ENCODE data around the gene FABP3. TPM values are rescaled to one million over a fixed set of nuclear protein-coding genes. Genes with fewer than 3 reads are reported as not detected.

The FABP3 gene
- total and polyA plus RNA-seq, 2 of the 8 experiments (the other 6 are each of a cell fraction or from before 2014, with no cell fraction given): 34.8 to 43.9 TPM

DNA sequence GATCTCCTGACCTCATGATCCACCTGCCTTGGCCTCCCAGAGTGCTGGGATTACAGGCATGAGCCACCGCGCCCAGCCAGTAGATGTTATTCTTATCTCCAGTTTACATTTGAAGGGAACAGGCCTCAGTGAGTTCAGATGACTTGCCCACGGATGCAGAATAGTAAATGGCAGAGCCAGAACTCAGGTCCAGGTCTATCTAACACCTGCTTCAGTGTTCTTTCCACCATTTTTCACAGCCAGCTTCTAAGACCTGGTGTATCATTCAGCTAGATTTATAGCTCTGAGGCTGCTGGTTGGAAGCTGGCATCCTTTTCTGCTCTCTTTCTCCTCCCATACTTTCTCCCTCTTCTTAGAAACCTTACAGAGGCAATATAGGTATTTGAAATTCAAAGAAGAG, 10.8 kb downstream of the FABP3 start:
- H2BK15ac ChIP-seq (ENCODE audit: low read length): no peak overlapping the region
- no peak overlapping the region for H3K4me2 ChIP-seq (ENCODE audit: insufficient read depth in 1 of 2, low read depth in 2 of 2, low read length in 2 of 2)
- no peak overlapping the region for H3K23ac ChIP-seq (ENCODE audit: insufficient read length)
- no peak overlapping the region for H4K8ac ChIP-seq (ENCODE audit: extremely low read depth, insufficient read depth, low read length)
- H2BK120ac ChIP-seq (replicated peaks; ENCODE audit: low read depth, low read length): no peak overlapping the region
- no peak overlapping the region for H3K56ac ChIP-seq (replicated peaks; ENCODE audit: insufficient read length, low read depth, low read length)
- no peak overlapping the region for H4K5ac ChIP-seq (ENCODE audit: insufficient read length, low read depth, low read length)
- ChIA-PET POLR2A (ENCODE audit: partially characterized antibody) (interaction anchor here (0.8 to 1.2 kb wide), 2 partner anchors 10 to 65 kb away, joined by 3 read pairs; partner anchors contain the start of genes SNRNP40 and ZCCHC17), CTCF (ENCODE audit: partially characterized antibody) (interaction anchor here (1.2 to 1.4 kb wide), 4 partner anchors 11 to 256 kb away, joined by 3 to 4 read pairs (median 4); partner anchors contain the start of gene HCRTR1)
- H3K9me3 ChIP-seq (ENCODE audit: insufficient read depth in 2 of 2, low read depth in 1 of 2, low read length in 1 of 2): no peaks in the 10 kb centered on the region
- 98% methylated on average over 3 of the region's 3 CpGs; no CpG with 5 or more reads in 1 of the 2 experiments for WGBS, 2 experiments (ENCODE audit: extremely low coverage in 1 of 2, insufficient coverage in 1 of 2, insufficient read length in 1 of 2, insufficient replicate concordance in 2 of 2, low coverage in 1 of 2, low lambda C conversion rate in 2 of 2, missing lambda C conversion rate in 1 of 2)
- H3K36me3 ChIP-seq (ENCODE audit: control insufficient read depth in 2 of 4, insufficient read depth in 4 of 4, low read length in 3 of 4): peaks cover 7 to 23% (median 17%) of the 10 kb centered on the region in 4 experiments; a peak in 7 of 8 replicates
- H3K4me1 ChIP-seq (replicated peaks in 1 of 4; ENCODE audit: control insufficient read depth in 3 of 4, insufficient read depth in 4 of 4, low read length in 3 of 4): peaks cover 3 to 9% (median 7%) of the 10 kb centered on the region in 4 experiments; a peak in 6 of 7 replicates
- no peak overlapping the region for H2AK5ac ChIP-seq (ENCODE audit: low read depth, low read length)
- H3K23me2 ChIP-seq (ENCODE audit: low read depth, low read length): no peaks in the 10 kb centered on the region
- peaks cover 0 to 2% of the 10 kb centered on the region in 2 experiments for H4K20me1 ChIP-seq (replicated peaks in 1 of 2; ENCODE audit: control insufficient read depth in 1 of 2, insufficient read depth in 2 of 2, low read length in 2 of 2)
- no peak overlapping the region for H3K9ac ChIP-seq (replicated peaks in 1 of 4; ENCODE audit: extremely low read depth in 1 of 4, low read depth in 3 of 4, low read length in 3 of 4)
- no peak overlapping the region for H3K27ac ChIP-seq (ENCODE audit: low read depth, low read length)
- H3K79me2 ChIP-seq (ENCODE audit: control insufficient read depth in 1 of 2, insufficient read depth in 2 of 2, low read length in 2 of 2): no peaks in the 10 kb centered on the region
- H2BK12ac ChIP-seq (ENCODE audit: low read depth, low read length): no peak overlapping the region
- DNase-seq (ENCODE audit: low read depth in 1 of 2, low spot score in 2 of 2) (no peak), FAIRE-seq (no peak)
- no peaks in the 10 kb centered on the region for H3K79me1 ChIP-seq (ENCODE audit: low read depth, low read length)
- H3K4ac ChIP-seq (replicated peaks; ENCODE audit: insufficient read length, low read depth, low read length): no peak overlapping the region
- no peak overlapping the region for H4K91ac ChIP-seq (replicated peaks; ENCODE audit: insufficient read length, low read length)
- H3K14ac ChIP-seq (ENCODE audit: insufficient read length): no peak overlapping the region
- H2BK5ac ChIP-seq (ENCODE audit: low read depth, low read length): no peak overlapping the region
- H3K4me3 ChIP-seq (ENCODE audit: extremely low read depth in 1 of 4, insufficient read depth in 2 of 4, low read depth in 3 of 4, low read length in 4 of 4): no peak overlapping the region
- H2BK20ac ChIP-seq (ENCODE audit: low read length): no peak overlapping the region
- H2AFZ ChIP-seq (ENCODE audit: low read length): no peak overlapping the region
- H3K18ac ChIP-seq (ENCODE audit: extremely low read depth, low read length): no peak overlapping the region
- no peaks in the 10 kb centered on the region for H3K27me3 ChIP-seq (replicated peaks in 1 of 4; ENCODE audit: control insufficient read depth in 3 of 4, extremely low read depth in 1 of 4, insufficient read depth in 3 of 4, low read length in 3 of 4)
- no peak for TF ChIP-seq KDM5A (IDR thresholded peaks at IDR 0.05; ENCODE audit: low read length)
- TF ChIP-seq JUND (IDR thresholded peaks at IDR 0.05; ENCODE audit: low read length): no peak
- no peak for TF ChIP-seq RXRA (IDR thresholded peaks at IDR 0.05; ENCODE audit: insufficient read depth, low read depth, low read length)
- TF ChIP-seq CEBPB (IDR thresholded peaks at IDR 0.05; ENCODE audit: low read depth, low read length): no peak
- TF ChIP-seq POU5F1 (IDR thresholded peaks at IDR 0.05; ENCODE audit: low read depth, low read length): no peak
- TF ChIP-seq, protein P1, sequence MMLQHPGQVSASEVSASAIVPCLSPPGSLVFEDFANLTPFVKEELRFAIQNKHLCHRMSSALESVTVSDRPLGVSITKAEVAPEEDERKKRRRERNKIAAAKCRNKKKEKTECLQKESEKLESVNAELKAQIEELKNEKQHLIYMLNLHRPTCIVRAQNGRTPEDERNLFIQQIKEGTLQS (IDR thresholded peaks at IDR 0.05; ENCODE audit: insufficient read depth, low read depth, low read length): no peak
- no peak for TF ChIP-seq HDAC2 (IDR thresholded peaks at IDR 0.05; ENCODE audit: borderline replicate concordance in 1 of 2, low read depth in 2 of 2, low read length in 2 of 2)
- TF ChIP-seq CREB1 (IDR thresholded peaks at IDR 0.05): no peak
- TF ChIP-seq SP1 (IDR thresholded peaks at IDR 0.05; ENCODE audit: low read depth, low read length): no peak
- TF ChIP-seq, protein P2, sequence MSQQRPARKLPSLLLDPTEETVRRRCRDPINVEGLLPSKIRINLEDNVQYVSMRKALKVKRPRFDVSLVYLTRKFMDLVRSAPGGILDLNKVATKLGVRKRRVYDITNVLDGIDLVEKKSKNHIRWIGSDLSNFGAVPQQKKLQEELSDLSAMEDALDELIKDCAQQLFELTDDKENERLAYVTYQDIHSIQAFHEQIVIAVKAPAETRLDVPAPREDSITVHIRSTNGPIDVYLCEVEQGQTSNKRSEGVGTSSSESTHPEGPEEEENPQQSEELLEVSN (IDR thresholded peaks at IDR 0.05): no peak
- no peak for TF ChIP-seq CHD1 (IDR thresholded peaks at IDR 0.05; ENCODE audit: low read depth, low read length)
- TF ChIP-seq ZNF274 (IDR thresholded peaks at IDR 0.05; ENCODE audit: borderline replicate concordance, extremely low read depth, low read length): no peak
- TF ChIP-seq, protein P3, sequence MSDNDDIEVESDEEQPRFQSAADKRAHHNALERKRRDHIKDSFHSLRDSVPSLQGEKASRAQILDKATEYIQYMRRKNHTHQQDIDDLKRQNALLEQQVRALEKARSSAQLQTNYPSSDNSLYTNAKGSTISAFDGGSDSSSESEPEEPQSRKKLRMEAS (IDR thresholded peaks at IDR 0.05): no peak

Measured in H1 (cell line).